Parathyroid adenoma (tissue), 2 donors: ENCODE data around the gene CKB.

Experiments used
- H2AFZ ChIP-seq: fragments of 300-600 bp; sonication (generic); one replicate; pipeline ENCODE4 v1.7.0; 2017; ENCODE audit warnings: antibody characterized with exemption, mild to moderate bottlenecking
- H3K27ac ChIP-seq: fragments of 300-600 bp; sonication (generic); one replicate; pipeline ENCODE4 v1.7.0; 2017
- H3K27me3 ChIP-seq: fragments of 300-600 bp; sonication (generic); one replicate; pipeline ENCODE4 v1.7.0; 2017; ENCODE audit warnings: low read length; ENCODE audit not compliant: control insufficient read depth, insufficient read depth
- H3K36me3 ChIP-seq: fragments of 300-600 bp; sonication (generic); one replicate; pipeline ENCODE4 v1.7.0; 2017; ENCODE audit warnings: low read length; ENCODE audit not compliant: control insufficient read depth, insufficient read depth
- H3K4me1 ChIP-seq: fragments of 300-600 bp; sonication (generic); one replicate; pipeline ENCODE4 v1.7.0; 2017; ENCODE audit warnings: control low read depth
- H3K4me2 ChIP-seq: fragments of 300-600 bp; sonication (generic); one replicate; pipeline ENCODE4 v1.7.0; 2017; ENCODE audit warnings: low read length
- H3K4me3 ChIP-seq: fragments of 300-600 bp; sonication (generic); one replicate; pipeline ENCODE4 v1.7.0; 2017; ENCODE audit warnings: low read depth, low read length
- H3K79me2 ChIP-seq: fragments of 300-600 bp; sonication (generic); one replicate; pipeline ENCODE4 v1.7.0; 2017; ENCODE audit warnings: control low read depth
- H3K9ac ChIP-seq: fragments of 300-600 bp; sonication (generic); one replicate; pipeline ENCODE4 v1.7.0; 2017; ENCODE audit warnings: mild to moderate bottlenecking
- H3K9me3 ChIP-seq: fragments of 300-600 bp; sonication (generic); one replicate; pipeline ENCODE4 v1.7.0; 2017; ENCODE audit warnings: low read length; ENCODE audit not compliant: control insufficient read depth
- CTCF ChIP-seq: fragments of 300-600 bp; sonication (generic); IDR thresholded peaks from one replicate; pipeline ENCODE4 v1.7.0; 2017; ENCODE audit warnings: antibody characterized with exemption, mild to moderate bottlenecking
- donor health status: primary hyperparathyroidism.

Gene CKB

GRCh38 chr14:103476065-103476464, 46.6 kb downstream of the CKB start:
- no peak for TF ChIP-seq CTCF
- Histone ChIP-seq H2AFZ (no peak overlapping the region), H3K4me2 (no peak overlapping the region), H3K4me3 (no peak overlapping the region), H3K79me2 (peaks cover 2% of the 10 kb centered on the region), H3K4me1 (no peaks in the 10 kb centered on the region), H3K27ac (no peak overlapping the region), H3K36me3 (no peaks in the 10 kb centered on the region), H3K9ac (no peak overlapping the region), H3K9me3 (no peaks in the 10 kb centered on the region), H3K27me3 (no peaks in the 10 kb centered on the region)

- H3K4me1 ChIP-seq, result no peaks in the 10 kb centered on the region
- H3K27me3 ChIP-seq, result no peaks in the 10 kb centered on the region
- no peak for TF ChIP-seq CTCF
- H3K4me3 ChIP-seq, result no peak overlapping the region
- H3K9me3 ChIP-seq, result no peaks in the 10 kb centered on the region
- H3K79me2 ChIP-seq, result peaks cover 7% of the 10 kb centered on the region
- H3K4me2 ChIP-seq, result no peak overlapping the region
- no peaks in the 10 kb centered on the region for H3K36me3 ChIP-seq
- H3K27ac ChIP-seq, result no peak overlapping the region
- H3K9ac ChIP-seq, result no peak overlapping the region
- no peak overlapping the region for H2AFZ ChIP-seq
Observed at GRCh38 chr14:103474893-103475292, 47.7 kb downstream of the CKB start.

GRCh38 chr14:103472939-103473338, 49.7 kb downstream of the CKB start:
- H3K27ac ChIP-seq, result no peak overlapping the region
- H2AFZ ChIP-seq, result no peak overlapping the region
- H3K9ac ChIP-seq, result no peak overlapping the region
- TF ChIP-seq CTCF, result no peak
- no peak overlapping the region for H3K4me2 ChIP-seq
- no peaks in the 10 kb centered on the region for H3K27me3 ChIP-seq
- H3K4me3 ChIP-seq, result no peak overlapping the region
- no peaks in the 10 kb centered on the region for H3K9me3 ChIP-seq
- H3K79me2 ChIP-seq, result peaks cover 7% of the 10 kb centered on the region
- H3K4me1 ChIP-seq, result no peaks in the 10 kb centered on the region
- no peaks in the 10 kb centered on the region for H3K36me3 ChIP-seq
